ENCODE data around the gene CRHBP.
"Not testable (repeated sequence)": the region's sequence is repeated elsewhere in the genome, so short reads cannot be mapped to it uniquely, and the experiment has no call there.

The CRHBP gene

DNA sequence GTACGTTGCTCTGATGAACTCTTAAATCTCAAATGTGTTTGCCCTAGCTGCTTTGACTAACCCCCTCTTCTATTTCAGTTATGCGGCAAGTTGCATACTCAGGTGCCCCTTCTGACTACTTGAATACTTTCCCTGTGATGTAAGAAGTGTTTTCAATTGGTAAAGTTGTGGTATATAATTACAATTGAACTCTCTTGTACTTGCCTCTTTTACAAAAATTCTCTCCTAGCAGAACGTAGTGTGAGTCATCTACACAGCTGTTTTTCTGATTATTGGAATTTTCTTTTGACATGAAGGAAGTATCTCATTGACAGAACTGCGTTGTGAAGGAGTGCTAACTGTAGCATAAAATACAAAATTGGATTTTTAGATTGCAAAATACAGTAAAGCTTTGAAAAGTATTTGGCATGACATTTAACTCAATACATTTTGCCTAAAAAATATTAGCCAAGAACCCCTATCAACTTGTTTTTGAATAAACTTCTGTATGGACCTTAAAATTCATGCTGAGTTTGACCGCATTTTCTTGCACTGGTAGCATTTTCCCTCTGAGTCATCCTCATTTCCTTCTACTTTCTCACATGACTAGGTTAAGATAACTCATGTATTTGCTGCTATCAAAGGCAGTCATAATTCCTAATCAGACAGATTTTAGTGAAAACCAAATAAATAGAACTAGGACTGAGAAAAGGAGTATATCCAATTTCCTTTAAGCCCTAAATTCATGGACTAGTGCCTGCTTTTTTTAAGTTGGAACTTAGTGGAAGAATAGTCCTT is 6.3 kb downstream of the CRHBP start:
- no peak for DNase-seq (ENCODE audit: extremely low read depth in 1 of 2, low read depth in 1 of 2)

DNA sequence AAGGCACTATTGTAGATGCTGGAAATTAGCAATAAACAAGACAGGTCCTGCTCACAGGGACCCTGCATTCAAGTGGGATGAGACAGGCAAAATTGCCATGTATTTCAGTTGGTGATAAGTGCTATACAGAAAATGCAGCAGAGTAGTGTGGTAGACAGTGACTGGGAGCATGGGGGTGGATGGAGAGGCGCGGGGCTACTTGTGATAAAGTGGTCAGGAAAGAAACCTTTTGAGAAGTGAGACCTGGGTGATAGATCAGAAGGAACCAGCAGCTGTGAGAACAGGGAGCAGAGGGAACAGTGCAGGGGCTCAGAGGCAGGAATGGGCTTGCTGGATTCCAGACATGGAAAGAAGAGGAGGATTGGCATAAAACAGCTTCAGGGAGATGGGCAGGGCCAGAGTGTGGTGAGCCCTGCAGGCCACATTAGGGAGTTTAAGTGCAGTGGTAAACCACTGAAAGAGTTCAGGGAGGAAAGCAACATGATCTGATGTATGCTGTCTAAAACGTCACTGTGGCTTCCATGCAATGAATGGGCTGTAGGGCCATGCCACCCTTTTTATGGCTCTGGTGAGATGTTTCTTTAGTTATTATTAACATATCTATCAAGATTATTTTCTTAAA is 7.3 kb downstream of the CRHBP start:
- no peak for DNase-seq (ENCODE audit: extremely low read depth in 1 of 2, low read depth in 1 of 2)

DNA sequence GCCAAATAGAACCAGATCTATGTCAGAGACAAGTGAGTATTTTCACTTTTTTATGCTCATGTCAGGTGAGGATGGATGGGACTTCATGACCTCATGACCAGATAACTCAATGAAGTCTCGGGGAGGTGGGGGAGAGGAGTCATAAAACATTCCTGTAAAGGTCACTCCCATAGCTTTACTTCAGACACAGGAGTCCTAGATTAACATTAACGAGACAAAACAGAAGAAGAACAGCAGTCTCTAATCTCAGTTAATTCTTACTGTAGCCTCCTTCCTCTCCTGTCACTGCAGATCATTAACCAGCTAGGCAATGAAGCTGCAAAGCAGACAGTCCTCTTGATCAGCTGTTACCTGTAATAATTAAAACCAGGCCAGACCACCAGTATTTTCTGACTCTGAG is 11.2 kb downstream of the CRHBP start:
- DNase-seq (ENCODE audit: extremely low read depth in 1 of 2, low read depth in 1 of 2) = no peak

DNA sequence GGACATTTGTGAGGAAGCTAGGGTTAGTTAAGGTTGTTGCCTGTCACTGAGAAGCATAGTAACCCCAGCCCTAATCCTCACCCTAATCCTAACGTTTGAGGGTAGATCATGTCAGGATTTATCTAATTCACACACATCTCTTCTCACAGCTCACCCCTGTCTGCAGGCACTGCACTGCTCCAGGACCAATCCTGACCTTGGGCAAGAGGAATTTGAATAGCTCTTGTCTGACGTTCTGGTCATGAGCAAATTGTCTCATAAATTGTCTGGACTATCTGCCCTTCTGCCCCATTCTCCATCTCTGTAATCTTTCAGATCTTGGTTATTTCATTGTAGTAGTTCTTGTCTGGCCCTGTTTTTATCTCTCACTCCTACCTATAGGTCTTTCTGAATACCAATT is 18.7 kb downstream of the CRHBP start:
- no peak for DNase-seq (ENCODE audit: extremely low read depth in 1 of 2, low read depth in 1 of 2)

DNA sequence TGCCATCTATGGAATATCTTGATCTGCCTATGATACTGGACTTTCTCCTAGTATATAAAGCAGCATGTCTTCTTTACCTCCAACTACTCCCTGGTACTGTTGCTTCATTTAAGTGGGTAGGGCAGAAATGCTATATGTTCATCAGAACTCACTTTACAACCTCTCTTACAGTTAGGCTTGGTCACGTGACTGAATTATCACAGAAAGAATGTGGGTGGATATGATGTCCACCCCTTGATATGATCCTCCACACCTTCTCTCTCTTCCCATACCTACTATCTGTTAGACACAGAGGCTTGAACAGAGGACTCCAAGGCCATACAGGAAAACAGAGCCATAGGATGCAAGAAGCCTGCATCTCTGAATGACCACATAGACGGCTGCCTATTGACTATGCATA is 19.8 kb downstream of the CRHBP start:
- DNase-seq (ENCODE audit: extremely low read depth in 1 of 2, low read depth in 1 of 2) = no peak

DNA sequence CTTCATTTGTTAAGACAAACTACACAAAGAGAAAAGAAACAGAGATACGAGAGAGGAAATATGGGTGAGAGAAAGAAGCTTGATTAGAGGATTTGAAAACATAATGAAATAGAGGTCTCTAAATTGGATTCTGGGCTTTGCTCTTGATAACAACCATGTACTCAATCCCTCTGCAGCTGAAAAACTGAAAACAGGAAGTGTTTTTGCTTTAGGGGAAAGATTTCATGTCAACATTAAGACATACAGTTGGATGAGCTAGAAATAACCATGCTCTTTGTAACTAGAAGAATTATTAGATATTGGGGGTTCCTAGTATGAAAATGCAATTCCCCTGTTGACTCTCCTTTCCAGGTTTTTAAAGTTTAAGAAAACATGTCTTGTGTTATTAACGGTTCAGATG is 21.9 kb downstream of the CRHBP start:
- DNase-seq (ENCODE audit: extremely low read depth in 1 of 2, low read depth in 1 of 2) = no peak

DNA sequence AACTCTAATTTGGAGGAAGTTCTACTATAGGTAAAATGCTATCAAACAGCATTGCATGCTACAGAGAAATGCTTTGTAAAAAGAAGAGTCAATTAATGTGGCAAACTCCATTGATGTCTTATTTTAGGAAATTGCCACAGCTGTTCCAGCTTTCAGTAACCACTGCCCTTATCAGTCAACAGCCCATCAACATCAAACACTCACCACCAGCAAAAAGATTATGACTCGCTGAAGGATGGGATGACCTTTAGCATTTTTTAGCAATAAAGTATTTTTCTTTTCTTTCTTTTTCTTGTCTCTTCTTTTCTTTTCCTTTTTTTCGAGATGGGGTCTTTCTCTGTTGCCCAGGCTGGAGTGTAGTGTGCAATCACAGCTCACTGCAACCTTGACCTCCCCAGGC is 26.0 kb downstream of the CRHBP start:
- no peak for DNase-seq (ENCODE audit: extremely low read depth in 1 of 2, low read depth in 1 of 2)

DNA sequence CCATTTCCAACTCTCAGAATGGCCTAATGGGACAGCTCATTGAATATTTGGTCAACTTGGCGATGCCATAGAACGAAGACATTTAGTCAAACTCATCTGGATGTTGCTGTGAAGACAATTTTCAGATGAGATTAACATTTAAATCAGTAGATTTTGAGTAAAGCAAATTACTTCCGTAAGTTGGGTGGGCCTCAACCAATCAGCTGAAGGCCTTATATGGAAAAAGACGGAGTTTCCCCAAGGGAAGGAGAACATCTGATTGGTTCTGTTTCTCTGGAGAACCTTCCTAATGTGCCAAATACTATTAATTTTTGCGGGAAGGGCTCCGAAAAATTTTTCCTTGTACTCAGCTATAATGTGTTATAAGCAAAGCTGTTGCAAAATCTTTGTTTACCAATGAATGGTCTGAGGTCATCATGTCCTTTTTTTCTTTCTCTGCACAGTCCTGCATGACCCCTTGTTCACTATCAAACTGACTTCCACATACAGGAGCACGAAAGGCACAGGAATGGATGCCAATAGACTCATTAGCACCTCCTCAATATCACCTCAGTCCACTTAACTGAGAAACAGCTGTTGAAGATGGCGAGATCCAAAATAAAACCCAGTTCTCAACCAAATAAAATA is 27.8 kb downstream of the CRHBP start:
- DNase-seq (ENCODE audit: extremely low read depth in 1 of 2, low read depth in 1 of 2) = no peak

DNA sequence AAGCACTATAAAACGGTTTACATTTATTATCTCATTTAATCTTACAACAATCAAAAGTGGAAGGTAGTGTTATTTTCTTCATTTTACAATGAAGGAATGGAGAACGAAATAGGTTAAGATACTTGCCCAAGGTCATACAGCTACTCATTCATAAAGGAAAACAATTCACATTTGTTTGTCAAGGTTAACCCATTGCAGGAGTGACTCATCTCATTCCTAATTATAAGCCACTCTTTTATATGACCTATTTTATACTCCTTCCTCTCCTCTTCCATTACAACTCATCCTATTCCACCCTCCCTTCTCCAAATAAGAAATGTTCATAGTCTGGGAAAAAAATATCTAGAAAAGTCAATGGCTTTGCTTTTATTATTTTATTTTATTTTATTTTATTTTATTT is 29.6 kb downstream of the CRHBP start:
- DNase-seq (ENCODE audit: extremely low read depth in 1 of 2, low read depth in 1 of 2) = no peak

DNA sequence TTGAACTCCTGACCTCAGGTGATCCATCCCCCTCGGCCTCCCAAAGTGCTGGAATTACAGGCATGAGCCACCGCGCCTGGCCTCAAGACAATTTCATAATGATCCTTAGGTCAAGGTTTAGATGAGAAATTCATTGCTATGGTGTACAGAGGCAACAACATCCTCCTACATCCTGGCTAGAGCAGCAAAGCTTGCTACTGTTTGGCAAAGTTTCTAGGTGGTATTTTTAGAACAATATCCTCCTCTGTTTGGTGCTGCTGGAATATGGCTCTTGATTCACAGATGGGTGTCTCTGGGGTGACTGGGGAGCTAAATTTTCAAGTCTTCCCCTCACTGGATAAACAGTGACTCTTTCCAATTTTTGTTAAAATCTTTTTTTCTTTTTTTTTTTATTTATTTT is 30.6 kb downstream of the CRHBP start:
- DNase-seq (ENCODE audit: extremely low read depth in 1 of 2, low read depth in 1 of 2) = no peak

DNA sequence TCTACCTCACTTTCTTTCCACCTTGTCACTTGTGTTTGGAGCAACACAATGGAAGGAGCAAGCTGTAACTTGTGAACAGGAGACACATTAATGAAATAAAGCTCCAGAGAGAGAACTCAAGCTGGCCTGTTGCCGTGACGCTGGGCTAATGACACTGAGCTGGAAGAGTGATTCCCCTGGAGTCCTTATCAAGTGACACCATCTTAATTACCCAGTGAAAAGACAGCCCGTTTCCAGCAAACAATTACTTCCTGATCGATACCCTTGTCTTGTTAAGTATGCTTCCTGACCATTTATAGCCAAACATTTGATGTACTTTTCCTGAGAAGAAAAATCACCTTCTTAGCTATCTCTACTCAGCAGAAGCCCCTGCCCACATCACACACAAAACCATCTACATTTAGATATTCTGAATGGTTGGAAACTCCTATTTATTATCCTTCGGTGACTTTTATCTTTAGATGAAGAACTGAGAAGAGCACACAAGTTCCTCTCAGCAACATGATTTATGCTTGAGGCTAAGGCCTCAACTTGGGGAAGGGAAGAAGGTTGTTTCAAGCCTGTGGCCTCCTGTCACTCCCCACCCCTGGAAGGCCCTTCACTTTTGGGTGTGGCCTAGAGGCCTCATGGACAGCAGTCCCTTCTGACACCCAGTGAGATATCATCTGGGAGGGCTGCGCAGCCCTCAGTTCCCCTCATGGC is 34.1 kb downstream of the CRHBP start:
- no peak for DNase-seq (ENCODE audit: extremely low read depth in 1 of 2, low read depth in 1 of 2)

DNA sequence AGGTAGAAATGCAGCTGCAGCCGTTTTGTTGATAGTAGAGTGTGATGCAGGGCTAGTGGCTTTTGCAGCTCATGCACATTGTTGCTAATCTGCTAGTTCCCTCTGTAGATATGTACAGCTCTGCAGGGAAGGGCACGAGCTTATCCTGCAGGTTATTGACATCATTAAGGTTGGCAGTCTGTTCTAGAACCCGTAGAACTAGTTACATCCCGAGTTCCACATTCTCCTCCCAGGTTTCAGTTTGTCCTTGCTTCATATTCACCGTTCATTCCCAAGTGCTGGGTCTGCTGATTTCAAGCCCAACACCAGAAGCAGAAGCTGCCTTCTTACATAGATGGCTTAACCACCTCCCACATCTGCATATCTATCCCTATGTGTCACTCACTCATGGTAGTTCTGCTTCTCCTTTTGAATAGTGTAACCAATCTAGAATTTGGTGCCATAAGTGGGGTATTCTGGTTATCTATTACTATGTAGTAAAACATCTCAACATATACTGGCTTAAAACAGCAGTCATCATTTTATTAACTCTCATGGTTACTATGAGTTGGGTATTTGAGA is 38.1 kb downstream of the CRHBP start:
- no peak for DNase-seq (ENCODE audit: extremely low read depth in 1 of 2, low read depth in 1 of 2)

DNA sequence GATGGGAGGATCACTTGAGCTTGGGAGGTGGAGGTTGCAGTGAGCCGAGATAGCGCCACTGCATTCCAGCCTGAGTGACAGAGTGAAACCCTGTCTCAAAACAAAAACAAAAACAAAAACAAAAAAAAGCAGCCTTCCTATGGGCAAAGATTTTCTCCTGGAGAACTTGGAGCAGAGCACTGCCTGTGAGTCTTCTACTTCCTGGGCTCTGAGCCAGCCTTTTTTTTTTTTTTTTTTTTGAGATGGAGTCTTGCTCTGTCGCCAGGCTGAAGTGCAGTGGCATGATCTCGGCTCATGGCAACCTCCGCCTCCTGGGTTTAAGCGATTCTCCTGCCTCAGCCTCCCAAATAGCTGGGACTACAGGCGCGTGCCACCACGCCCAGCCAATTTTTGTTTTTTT is 40.6 kb downstream of the CRHBP start:
- not testable (repeated sequence) for DNase-seq (ENCODE audit: extremely low read depth in 1 of 2, low read depth in 1 of 2)

DNA sequence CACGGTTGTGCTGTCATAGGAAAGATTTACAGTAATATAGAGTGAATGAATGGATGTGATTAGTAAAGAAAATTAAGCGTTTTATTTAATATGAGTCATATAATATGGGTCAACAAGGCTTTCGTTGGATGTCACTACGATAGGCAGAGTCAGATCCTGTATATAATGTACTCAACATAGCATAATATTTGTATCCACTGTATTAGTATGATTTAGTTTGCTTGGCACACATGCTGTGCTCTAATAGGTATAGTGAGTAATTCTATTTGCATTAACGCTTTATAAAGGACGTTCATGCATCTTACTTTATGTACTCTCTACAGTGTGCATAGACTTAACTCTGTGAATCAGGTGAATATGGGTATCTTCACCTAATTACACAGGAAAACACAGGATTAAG is 41.5 kb downstream of the CRHBP start:
- DNase-seq (ENCODE audit: extremely low read depth in 1 of 2, low read depth in 1 of 2) = no peak

DNA sequence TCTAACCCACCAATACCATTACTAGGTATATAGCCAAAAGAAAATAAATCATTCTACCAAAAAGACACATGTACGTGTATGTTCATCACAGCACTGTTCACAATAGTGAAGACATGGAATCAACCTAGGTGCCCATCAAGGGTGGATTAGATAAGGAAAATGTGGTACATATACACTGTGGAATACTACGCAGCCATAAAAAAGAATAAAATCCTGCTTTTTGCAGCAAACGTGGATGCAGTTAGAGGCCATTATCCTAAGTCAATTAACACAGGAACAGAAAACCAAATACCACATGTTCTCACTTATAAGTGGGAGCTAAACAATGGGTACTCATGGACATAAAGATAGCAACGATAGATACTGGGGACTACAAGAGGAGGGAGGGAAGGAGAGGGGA is 45.4 kb downstream of the CRHBP start:
- not testable (repeated sequence) for DNase-seq (ENCODE audit: extremely low read depth in 1 of 2, low read depth in 1 of 2)

DNA sequence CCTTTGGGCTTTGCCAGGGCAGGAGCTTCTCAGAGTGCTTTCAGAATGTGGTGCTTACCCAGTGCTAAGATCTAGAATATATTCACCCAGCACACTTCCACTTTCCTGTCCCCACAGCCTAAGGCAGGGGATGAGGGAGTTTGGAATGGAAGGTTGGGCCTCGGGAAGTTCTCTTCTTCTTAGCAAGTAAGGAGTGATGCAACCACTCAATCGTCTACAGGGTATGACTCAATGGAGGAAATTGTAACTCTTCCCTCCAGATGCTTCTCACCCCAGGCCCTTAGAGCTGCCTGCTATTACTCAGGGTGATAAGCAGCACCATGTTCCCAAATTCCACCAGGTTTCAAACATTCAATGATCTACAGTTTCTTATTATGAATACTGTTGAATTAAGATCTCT is 46.6 kb downstream of the CRHBP start:
- DNase-seq (ENCODE audit: extremely low read depth in 1 of 2, low read depth in 1 of 2) = no peak

DNA sequence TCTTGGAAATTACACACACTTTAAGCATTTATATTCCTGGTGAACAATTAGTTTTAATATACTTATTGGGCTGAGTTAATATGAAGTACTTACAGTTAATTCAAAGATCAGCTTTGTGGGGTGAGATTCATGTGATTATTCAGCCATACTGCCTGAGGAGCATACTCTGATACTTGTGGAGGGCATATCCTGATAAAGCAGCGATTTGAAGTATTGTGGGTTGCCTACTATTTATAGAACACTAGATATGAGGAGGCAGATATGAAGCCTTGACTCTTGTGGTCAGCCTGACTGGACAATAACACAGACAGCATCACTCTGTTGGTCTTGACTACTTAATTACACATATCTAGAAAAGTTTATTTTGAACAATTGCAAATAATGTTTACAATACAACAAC is 50.4 kb downstream of the CRHBP start:
- DNase-seq (ENCODE audit: extremely low read depth in 1 of 2, low read depth in 1 of 2) = no peak

DNA sequence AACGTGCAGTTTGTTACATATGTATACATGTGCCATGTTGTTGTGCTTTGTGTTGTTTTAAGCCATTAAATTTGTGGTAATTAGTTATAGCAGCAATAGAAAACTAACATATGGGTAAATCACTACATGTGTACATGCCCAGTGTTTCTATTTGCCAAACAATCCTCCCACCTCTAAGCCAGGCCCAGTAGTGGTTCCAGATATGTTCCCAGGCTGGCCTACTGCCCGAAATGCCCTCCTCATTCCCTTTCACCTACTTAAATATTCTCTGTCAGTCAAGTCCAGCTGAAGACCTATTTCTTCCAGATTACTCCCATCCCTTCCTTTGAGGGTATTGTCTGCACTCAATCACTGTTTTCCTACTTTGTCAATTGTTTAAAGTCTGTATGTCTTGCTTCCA is 53.3 kb downstream of the CRHBP start:
- DNase-seq (ENCODE audit: extremely low read depth in 1 of 2, low read depth in 1 of 2) = no peak

DNA sequence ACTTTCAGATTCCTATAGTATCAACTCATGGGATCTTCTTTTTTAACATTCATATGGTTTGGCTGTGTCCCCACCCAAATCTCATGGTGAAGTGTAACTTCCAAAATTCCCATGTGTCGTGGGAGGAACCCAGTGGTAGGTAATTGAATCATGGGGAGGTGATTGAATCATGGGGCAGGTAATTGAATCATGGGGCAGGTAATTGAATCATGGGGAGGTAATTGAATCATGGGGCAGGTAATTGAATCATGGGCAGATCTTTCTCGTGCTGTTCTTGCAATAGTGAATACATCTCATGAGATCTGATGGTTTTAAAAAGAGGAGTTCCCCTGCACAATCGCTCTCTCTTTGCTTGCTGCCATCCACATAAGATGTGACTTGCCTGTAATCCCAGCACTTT is 55.6 kb downstream of the CRHBP start:
- no peak for DNase-seq (ENCODE audit: extremely low read depth in 1 of 2, low read depth in 1 of 2)

DNA sequence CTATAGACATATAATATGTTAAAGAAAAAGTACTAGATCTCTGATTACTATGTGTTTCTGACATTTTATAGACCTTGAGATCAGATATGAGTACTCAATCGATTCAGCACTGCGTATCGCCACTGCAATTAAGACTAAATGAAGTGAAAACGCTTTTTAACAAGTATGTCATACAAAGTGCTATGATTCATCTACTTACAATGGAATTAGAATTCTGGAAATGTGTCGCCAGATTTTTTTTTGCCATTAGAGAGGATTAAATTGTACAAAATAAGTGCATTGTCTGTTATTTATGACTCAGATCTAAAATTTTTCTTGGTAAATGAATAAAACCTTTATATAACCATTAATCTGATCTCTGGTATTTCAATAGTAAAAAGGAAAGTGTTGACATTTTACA is 57.4 kb downstream of the CRHBP start:
- DNase-seq (ENCODE audit: extremely low read depth in 1 of 2, low read depth in 1 of 2) = no peak

DNA sequence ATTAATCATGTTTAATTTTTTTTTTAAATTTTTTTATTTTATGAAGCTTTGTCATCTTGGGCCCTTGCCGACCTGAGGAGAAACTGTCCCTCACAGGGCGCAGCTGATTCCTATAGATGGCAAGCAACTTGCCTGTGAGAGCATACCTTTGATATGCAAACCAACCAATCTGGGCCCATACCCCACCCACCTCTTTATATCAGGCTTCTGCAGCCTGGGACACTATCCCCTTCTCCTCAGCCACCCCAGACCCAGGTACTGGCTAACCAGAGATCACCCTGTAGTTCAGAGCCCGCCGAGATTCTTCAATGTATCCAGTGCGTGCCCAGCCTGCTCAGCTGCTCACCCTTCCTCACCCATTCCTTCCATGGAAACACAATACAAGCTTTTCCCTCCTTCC is 58.7 kb downstream of the CRHBP start:
- no peak for DNase-seq (ENCODE audit: extremely low read depth in 1 of 2, low read depth in 1 of 2)
